ENCODE data around the gene MRM1.

DNA sequence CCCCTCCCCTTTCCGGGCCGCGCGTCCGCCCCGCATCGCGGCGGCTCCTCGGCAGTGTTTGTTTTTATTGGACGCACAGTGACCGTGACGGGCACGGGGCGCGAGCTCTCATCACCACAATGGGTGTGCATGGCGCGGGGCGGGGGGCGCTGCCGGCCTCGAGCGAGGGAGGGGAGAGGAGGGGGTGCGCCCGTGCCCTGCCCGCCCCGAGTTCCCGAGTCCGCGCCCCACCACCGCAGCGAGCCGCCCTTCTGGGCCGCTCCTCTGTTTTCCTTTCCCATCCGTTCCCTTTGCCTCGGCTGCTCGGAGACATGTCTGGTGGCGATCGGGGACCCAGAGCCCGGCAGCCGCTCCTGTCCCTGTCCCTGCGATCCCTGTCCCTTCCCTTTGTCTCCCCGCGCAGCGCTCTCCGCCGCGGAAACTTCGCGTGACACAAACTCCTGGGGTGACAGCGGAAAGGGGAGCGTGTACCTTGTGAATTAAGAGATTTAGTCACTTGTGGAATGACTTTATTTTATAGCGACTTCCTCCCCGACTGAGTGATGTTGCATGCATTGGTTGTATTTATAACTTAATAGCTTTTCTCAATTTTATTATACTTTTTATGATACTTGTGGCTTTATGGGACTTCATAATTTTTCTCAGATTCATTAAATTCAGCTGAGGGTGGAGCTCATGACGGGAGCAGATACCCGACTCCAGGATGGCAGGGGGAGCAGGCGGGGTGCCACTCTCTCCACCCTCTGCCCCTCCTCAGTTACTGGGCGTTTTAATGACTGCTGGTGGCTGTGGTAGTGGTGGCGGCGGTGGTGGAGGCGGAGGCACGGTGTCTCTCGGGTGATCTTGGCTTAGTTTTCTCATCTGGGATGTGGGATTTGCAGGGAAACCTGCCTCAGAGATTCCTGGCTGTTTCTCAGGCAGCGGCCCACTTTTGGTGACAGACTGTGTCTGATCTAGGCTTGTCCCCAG is 40.8 kb downstream of the MRM1 start:
- TF ChIP-seq, protein P1, sequence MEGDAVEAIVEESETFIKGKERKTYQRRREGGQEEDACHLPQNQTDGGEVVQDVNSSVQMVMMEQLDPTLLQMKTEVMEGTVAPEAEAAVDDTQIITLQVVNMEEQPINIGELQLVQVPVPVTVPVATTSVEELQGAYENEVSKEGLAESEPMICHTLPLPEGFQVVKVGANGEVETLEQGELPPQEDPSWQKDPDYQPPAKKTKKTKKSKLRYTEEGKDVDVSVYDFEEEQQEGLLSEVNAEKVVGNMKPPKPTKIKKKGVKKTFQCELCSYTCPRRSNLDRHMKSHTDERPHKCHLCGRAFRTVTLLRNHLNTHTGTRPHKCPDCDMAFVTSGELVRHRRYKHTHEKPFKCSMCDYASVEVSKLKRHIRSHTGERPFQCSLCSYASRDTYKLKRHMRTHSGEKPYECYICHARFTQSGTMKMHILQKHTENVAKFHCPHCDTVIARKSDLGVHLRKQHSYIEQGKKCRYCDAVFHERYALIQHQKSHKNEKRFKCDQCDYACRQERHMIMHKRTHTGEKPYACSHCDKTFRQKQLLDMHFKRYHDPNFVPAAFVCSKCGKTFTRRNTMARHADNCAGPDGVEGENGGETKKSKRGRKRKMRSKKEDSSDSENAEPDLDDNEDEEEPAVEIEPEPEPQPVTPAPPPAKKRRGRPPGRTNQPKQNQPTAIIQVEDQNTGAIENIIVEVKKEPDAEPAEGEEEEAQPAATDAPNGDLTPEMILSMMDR (IDR thresholded peaks at IDR 0.05; ENCODE audit: insufficient read depth, low read depth, low read length), result no peak
- TF ChIP-seq EZH2 (IDR thresholded peaks at IDR 0.05; ENCODE audit: insufficient read depth, low read length), result peak; percentile 88

All from astrocyte (in vitro differentiated cells and primary cell).